Fibroblast of pulmonary artery (primary cell): ENCODE data around the gene CASQ1.

Source experiments
- DNase-seq: peaks from one replicate; pipeline ENCODE4 v3.0.0-alpha.2; 2010; ENCODE audit warnings: low read depth
- H3K4me3 ChIP-seq: replicated peaks from 2 replicates; pipeline ENCODE4 v1.5.1; 2011; ENCODE audit warnings: low read depth, mild to moderate bottlenecking, control low read depth, low read length, moderate library complexity
- TF ChIP-seq, protein P1 (sequence below): IDR thresholded peaks from 2 replicates; pipeline ENCODE4 v1.5.1; 2011; ENCODE audit warnings: mild to moderate bottlenecking, control low read depth, low read length, inconsistent platforms; ENCODE audit errors: missing control alignments

CASQ1 gene

DNA sequence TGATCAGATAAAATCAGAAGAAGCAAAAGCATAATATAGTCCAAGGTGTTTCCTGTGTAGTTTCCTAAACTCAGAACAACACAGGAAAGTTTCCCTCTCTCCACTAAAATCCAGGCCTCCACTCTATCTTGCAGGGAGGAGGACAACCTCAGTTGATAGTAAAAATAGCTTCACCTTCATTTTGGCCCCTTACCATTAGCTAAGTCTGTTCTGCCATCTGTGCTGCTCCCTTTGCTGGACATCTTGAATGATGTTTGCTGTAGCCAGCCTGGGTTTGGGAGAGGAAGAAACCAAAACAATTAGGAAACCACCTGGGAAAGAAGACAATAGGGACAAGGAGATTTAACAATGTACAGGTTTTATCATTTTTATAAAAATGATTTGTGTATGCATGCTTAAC lies 53.4 kb downstream of the CASQ1 start:
- TF ChIP-seq, protein P1, sequence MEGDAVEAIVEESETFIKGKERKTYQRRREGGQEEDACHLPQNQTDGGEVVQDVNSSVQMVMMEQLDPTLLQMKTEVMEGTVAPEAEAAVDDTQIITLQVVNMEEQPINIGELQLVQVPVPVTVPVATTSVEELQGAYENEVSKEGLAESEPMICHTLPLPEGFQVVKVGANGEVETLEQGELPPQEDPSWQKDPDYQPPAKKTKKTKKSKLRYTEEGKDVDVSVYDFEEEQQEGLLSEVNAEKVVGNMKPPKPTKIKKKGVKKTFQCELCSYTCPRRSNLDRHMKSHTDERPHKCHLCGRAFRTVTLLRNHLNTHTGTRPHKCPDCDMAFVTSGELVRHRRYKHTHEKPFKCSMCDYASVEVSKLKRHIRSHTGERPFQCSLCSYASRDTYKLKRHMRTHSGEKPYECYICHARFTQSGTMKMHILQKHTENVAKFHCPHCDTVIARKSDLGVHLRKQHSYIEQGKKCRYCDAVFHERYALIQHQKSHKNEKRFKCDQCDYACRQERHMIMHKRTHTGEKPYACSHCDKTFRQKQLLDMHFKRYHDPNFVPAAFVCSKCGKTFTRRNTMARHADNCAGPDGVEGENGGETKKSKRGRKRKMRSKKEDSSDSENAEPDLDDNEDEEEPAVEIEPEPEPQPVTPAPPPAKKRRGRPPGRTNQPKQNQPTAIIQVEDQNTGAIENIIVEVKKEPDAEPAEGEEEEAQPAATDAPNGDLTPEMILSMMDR, result no peak
- no peak overlapping the region for H3K4me3 ChIP-seq
- DNase-seq, result no peak

DNA sequence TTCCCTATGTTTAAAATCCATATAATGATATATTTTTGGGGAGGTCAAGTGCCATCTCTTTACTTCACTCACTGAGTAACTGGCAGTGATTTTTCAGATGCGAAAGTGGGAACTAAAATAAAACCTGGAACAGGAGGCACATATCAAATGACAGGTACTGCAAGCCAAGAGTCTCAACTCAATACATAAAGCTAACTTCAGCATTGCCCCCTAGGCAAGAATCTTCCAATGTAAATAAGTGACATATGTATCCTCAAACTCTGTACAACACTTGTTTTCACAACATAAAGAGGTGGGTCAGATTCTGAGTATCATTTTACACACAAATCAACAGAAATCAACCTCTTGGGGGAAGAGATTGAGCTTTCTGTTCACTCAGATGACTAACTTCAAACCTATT lies 53.8 kb downstream of the CASQ1 start:
- H3K4me3 ChIP-seq, result no peak overlapping the region
- TF ChIP-seq, protein P1, result no peak
- DNase-seq, result no peak

DNA sequence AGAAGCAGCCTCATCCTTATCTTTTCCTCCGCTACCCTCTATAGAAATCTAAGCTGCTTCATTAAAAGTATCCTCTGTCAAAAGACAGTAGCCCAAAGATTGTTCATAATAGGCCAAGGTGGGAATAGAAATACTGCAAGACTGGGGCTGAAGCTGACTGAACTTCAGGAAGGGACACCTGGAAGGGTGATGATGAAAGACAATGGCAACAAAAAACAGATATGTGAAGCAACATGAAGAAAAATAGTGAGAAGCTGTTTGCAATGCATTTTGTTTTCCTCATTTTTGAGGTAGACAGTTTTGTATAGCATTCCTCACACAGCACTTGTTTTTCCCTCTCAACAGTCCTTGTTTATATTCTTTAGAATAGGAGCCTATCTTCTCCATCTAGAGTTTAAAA lies 55.1 kb downstream of the CASQ1 start:
- no peak for DNase-seq
- no peak overlapping the region for H3K4me3 ChIP-seq
- TF ChIP-seq, protein P1, result no peak

GRCh38 chr1:160247053-160247452 lies 56.7 kb downstream of the CASQ1 start:
- TF ChIP-seq, protein P1, result no peak

DNA sequence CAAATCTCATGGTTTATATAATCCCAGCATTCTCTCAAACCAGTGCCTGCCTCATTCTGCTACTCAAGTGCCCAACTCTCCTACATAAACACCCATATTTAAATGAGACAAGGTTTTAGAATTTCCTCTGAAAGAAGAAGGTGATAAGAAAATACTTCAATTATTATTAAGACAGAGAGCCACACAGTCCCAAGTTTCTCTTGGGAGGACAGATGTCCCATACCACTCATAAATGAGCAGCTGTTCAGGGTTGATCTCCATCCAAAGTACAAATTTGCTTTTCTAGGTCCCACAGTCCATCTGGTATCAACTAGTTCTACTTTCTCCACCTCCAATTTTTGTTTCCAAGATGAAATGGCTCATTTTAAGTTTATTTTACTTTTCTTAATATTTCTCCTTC lies 60.6 kb downstream of the CASQ1 start:
- TF ChIP-seq, protein P1, result no peak
- DNase-seq, result no peak
- H3K4me3 ChIP-seq, result no peak overlapping the region

More at GRCh38 chr1:160247053-160247452, 56.7 kb downstream of the CASQ1 start:
- DNase-seq, result no peak
- H3K4me3 ChIP-seq, result no peak overlapping the region
